Esophagus muscularis mucosa (tissue), 3 donors: Measurements from ENCODE around the gene IGFALS.

Experiments used
- CTCF ChIP-seq, 3 experiments: fragments of 200-600 bp in 2 of 3; fragments of 450-650 bp in 1 of 3; sonication (generic) in 2 of 3; IDR thresholded peaks; one replicate each; pipeline ENCODE4 v1.5.1; 2017 to 2019; ENCODE audit warnings: antibody characterized with exemption in 3 of 3, mild to moderate bottlenecking in 2 of 3, moderate library complexity in 1 of 3
- POLR2A ChIP-seq: fragments of 450-650 bp; IDR thresholded peaks from one replicate; pipeline ENCODE4 v1.6.1; 2017; ENCODE audit warnings: antibody characterized with exemption, moderate library complexity, mild to moderate bottlenecking, low read depth
- POLR2AphosphoS5 ChIP-seq, 2 donors: sonication (generic); formaldehyde crosslinking; IDR thresholded peaks; one replicate each; pipeline ENCODE4 v1.6.1; 2017; ENCODE audit warnings: antibody characterized with exemption in 2 of 2

GRCh38 chr16:1808691-1809090, 15.2 kb upstream of the IGFALS start:
- no peak for TF ChIP-seq POLR2A
- TF ChIP-seq CTCF (IDR thresholded peaks at IDR 0.05): no peak
- TF ChIP-seq POLR2AphosphoS5 (IDR thresholded peaks at IDR 0.05): no peak
